Neuronal stem cell (in vitro differentiated cells): ENCODE measurements around the gene PLGRKT.

Experiments
- DNase-seq: peaks from one replicate; pipeline ENCODE4 v3.0.0-alpha.2; 2013; ENCODE audit warnings: low spot score
- H2AFZ ChIP-seq: one replicate; pipeline ENCODE4 v1.6.1; 2013; ENCODE audit warnings: mild to moderate bottlenecking, low read length, inconsistent platforms
- H2AK5ac ChIP-seq: 2 replicates; pipeline ENCODE4 v1.6.1; 2013; ENCODE audit warnings: low read depth, mild to moderate bottlenecking, inconsistent platforms, low read length, moderate library complexity, mixed read lengths
- H2BK120ac ChIP-seq: 2 replicates; pipeline ENCODE4 v1.6.1; 2013; ENCODE audit warnings: low read depth, mild to moderate bottlenecking, inconsistent platforms, low read length, moderate library complexity, mixed read lengths
- H2BK12ac ChIP-seq: one replicate; pipeline ENCODE4 v1.6.1; 2013; ENCODE audit warnings: low read length, inconsistent platforms
- H2BK15ac ChIP-seq: 2 replicates; pipeline ENCODE4 v1.6.1; 2013; ENCODE audit warnings: mild to moderate bottlenecking, low read length, inconsistent platforms, mixed read lengths
- H2BK5ac ChIP-seq: one replicate; pipeline ENCODE4 v1.6.1; 2013; ENCODE audit warnings: inconsistent platforms, mild to moderate bottlenecking, low read length, moderate library complexity
- H3K14ac ChIP-seq: one replicate; pipeline ENCODE4 v1.6.1; 2013; ENCODE audit warnings: low read length, inconsistent platforms
- H3K18ac ChIP-seq: 2 replicates; pipeline ENCODE4 v1.6.1; 2013; ENCODE audit warnings: low read length, inconsistent platforms
- H3K23ac ChIP-seq: 2 replicates; pipeline ENCODE4 v1.6.1; 2013; ENCODE audit warnings: low read depth, mild to moderate bottlenecking, mixed read lengths, low read length, inconsistent platforms; ENCODE audit not compliant: poor library complexity
- H3K27ac ChIP-seq: replicated peaks from 3 replicates; pipeline ENCODE4 v1.5.1; 2013; ENCODE audit warnings: low read length, inconsistent platforms
- H3K27me3 ChIP-seq, 3 experiments: 2 replicates each; pipeline ENCODE4 v1.6.1; 2013; ENCODE audit warnings: low read length in 3 of 3, mild to moderate bottlenecking in 2 of 3, inconsistent platforms in 1 of 3, low read depth in 1 of 3, mixed read lengths in 1 of 3, moderate library complexity in 1 of 3; ENCODE audit not compliant: control insufficient read depth in 3 of 3, insufficient read depth in 3 of 3
- H3K36me3 ChIP-seq, 2 donors: replicated peaks in 1 of 2; 2 replicates each; pipeline ENCODE4 v1.6.1; 2013; ENCODE audit warnings: low read length in 2 of 2; ENCODE audit not compliant: control insufficient read depth in 2 of 2, insufficient read depth in 2 of 2
- H3K4ac ChIP-seq: 2 replicates; pipeline ENCODE4 v1.6.1; 2013; ENCODE audit warnings: inconsistent platforms, mild to moderate bottlenecking, low read length, moderate library complexity
- H3K4me1 ChIP-seq, 2 donors: 1 replicate in 1 of 2; 2 replicates in 1 of 2; pipeline ENCODE4 v1.6.1; 2013; ENCODE audit warnings: low read length in 2 of 2, low read depth in 1 of 2; ENCODE audit not compliant: control insufficient read depth in 2 of 2, insufficient read depth in 1 of 2
- H3K4me2 ChIP-seq: one replicate; pipeline ENCODE4 v1.6.1; 2013; ENCODE audit warnings: mild to moderate bottlenecking, low read length, inconsistent platforms; ENCODE audit not compliant: insufficient read depth, poor library complexity, severe bottlenecking
- H3K4me3 ChIP-seq, 2 donors: 2 replicates each; pipeline ENCODE4 v1.5.1; 2013; ENCODE audit warnings: low read length in 2 of 2, mild to moderate bottlenecking in 2 of 2, inconsistent platforms in 1 of 2, moderate library complexity in 1 of 2
- H3K79me1 ChIP-seq: one replicate; pipeline ENCODE4 v1.6.1; 2013; ENCODE audit warnings: low read depth, mild to moderate bottlenecking, inconsistent platforms, low read length, moderate library complexity
- H3K9ac ChIP-seq: one replicate; pipeline ENCODE4 v1.6.1; 2013; ENCODE audit warnings: mild to moderate bottlenecking, low read depth, low read length, inconsistent platforms; ENCODE audit not compliant: poor library complexity
- H3K9me3 ChIP-seq, 2 donors: replicated peaks in 1 of 2; 2 replicates each; pipeline versions ENCODE3 to v1.6.1; 2013; ENCODE audit warnings: low read length in 2 of 2, mild to moderate bottlenecking in 2 of 2, inconsistent platforms in 1 of 2, low read depth in 1 of 2, mixed read lengths in 1 of 2, moderate library complexity in 1 of 2; ENCODE audit not compliant: control insufficient read depth in 2 of 2, insufficient read depth in 1 of 2
- H4K8ac ChIP-seq: one replicate; pipeline ENCODE4 v1.6.1; 2013; ENCODE audit warnings: low read depth, mild to moderate bottlenecking, inconsistent platforms, low read length, moderate library complexity
- H4K91ac ChIP-seq: one replicate; pipeline ENCODE4 v1.6.1; 2013; ENCODE audit warnings: low read length, low read depth, mild to moderate bottlenecking, inconsistent platforms; ENCODE audit not compliant: poor library complexity
- WGBS, 2 donors: extraction: QIAGEN DNeasy Blood & Tissue Kit; methylation state at CpG; one replicate each; pipeline ENCODE4 v1.1.7; 2013; ENCODE audit warnings: missing lambda C conversion rate in 2 of 2, mixed read lengths in 1 of 2; ENCODE audit not compliant: insufficient read length in 2 of 2, insufficient replicate concordance in 1 of 2; ENCODE audit errors: extremely low coverage in 2 of 2; 5-methylcytosine and 5-hydroxymethylcytosine counted together

Gene PLGRKT

GRCh38 chr9:5482194-5482593 is 44.5 kb upstream of the PLGRKT start:
- WGBS, 2 donors, result no CpG with 5 or more reads among the region's 8 CpGs
- Histone ChIP-seq H3K18ac (no peak overlapping the region), H4K8ac (no peak overlapping the region), H2AFZ (no peak overlapping the region), H3K36me3 (no peaks in the 10 kb centered on the region), H3K27ac (no peak overlapping the region), H2BK5ac (no peak overlapping the region), H3K79me1 (no peaks in the 10 kb centered on the region), H3K27me3 (no peaks in the 10 kb centered on the region), H3K23ac (no peak overlapping the region), H3K9me3 (no peaks in the 10 kb centered on the region), H4K91ac (no peak overlapping the region), H3K4me1 (no peaks in the 10 kb centered on the region), H2BK120ac (no peak overlapping the region), H2AK5ac (no peak overlapping the region), H3K4me3 (no peak overlapping the region), H3K9ac (no peak overlapping the region), H3K4me2 (no peak overlapping the region), H3K14ac (no peak overlapping the region), H3K4ac (no peak overlapping the region), H2BK12ac (no peak overlapping the region), H2BK15ac (no peak overlapping the region)
- no peak for DNase-seq

GRCh38 chr9:5481322-5482040 is 43.8 kb upstream of the PLGRKT start:
- no peak overlapping the region for H3K18ac ChIP-seq
- H3K36me3 ChIP-seq, result no peaks in the 10 kb centered on the region
- H2AFZ ChIP-seq, result no peak overlapping the region
- no peak overlapping the region for H3K4ac ChIP-seq
- no peak for DNase-seq
- H2BK120ac ChIP-seq, result no peak overlapping the region
- H2BK5ac ChIP-seq, result no peak overlapping the region
- no peak overlapping the region for H3K4me3 ChIP-seq
- H3K79me1 ChIP-seq, result no peaks in the 10 kb centered on the region
- no peak overlapping the region for H3K23ac ChIP-seq
- H2BK15ac ChIP-seq, result no peak overlapping the region
- no peak overlapping the region for H3K9ac ChIP-seq
- H3K4me2 ChIP-seq, result no peak overlapping the region
- no peaks in the 10 kb centered on the region for H3K27me3 ChIP-seq
- H4K91ac ChIP-seq, result no peak overlapping the region
- no peaks in the 10 kb centered on the region for H3K4me1 ChIP-seq
- no peaks in the 10 kb centered on the region for H3K9me3 ChIP-seq
- no peak overlapping the region for H3K27ac ChIP-seq
- H2BK12ac ChIP-seq, result no peak overlapping the region
- no peak overlapping the region for H4K8ac ChIP-seq
- H2AK5ac ChIP-seq, result no peak overlapping the region
- no peak overlapping the region for H3K14ac ChIP-seq
- whole genome bisulfite sequencing, 2 donors, result no CpG with 5 or more reads among the region's 5 CpGs

- Histone ChIP-seq H4K8ac (no peak overlapping the region), H3K9ac (no peak overlapping the region), H2BK15ac (no peak overlapping the region), H3K79me1 (no peaks in the 10 kb centered on the region), H3K27ac (no peak overlapping the region), H3K27me3 (no peaks in the 10 kb centered on the region), H2BK12ac (no peak overlapping the region), H3K9me3 (no peaks in the 10 kb centered on the region), H3K14ac (no peak overlapping the region), H2BK120ac (no peak overlapping the region), H2AFZ (no peak overlapping the region), H3K4me3 (no peak overlapping the region), H3K18ac (no peak overlapping the region), H3K36me3 (no peaks in the 10 kb centered on the region), H3K4me2 (no peak overlapping the region), H2AK5ac (no peak overlapping the region), H2BK5ac (no peak overlapping the region), H3K23ac (no peak overlapping the region), H3K4me1 (no peaks in the 10 kb centered on the region), H4K91ac (no peak overlapping the region), H3K4ac (no peak overlapping the region)
- no CpG with 5 or more reads among the region's 4 CpGs for WGBS, 2 donors
- no peak for DNase-seq
These were observed 43.2 kb upstream of the PLGRKT start for GRCh38 chr9:5480919-5481318.

- Histone ChIP-seq H2BK5ac (no peak overlapping the region), H2AK5ac (no peak overlapping the region), H3K23ac (no peak overlapping the region), H4K91ac (no peak overlapping the region), H3K9ac (no peak overlapping the region), H3K4me3 (no peak overlapping the region), H3K9me3 (no peaks in the 10 kb centered on the region), H3K4me2 (no peak overlapping the region), H3K14ac (no peak overlapping the region), H3K27me3 (no peaks in the 10 kb centered on the region), H2AFZ (no peak overlapping the region), H3K4me1 (no peaks in the 10 kb centered on the region), H4K8ac (no peak overlapping the region), H3K36me3 (no peaks in the 10 kb centered on the region), H3K18ac (no peak overlapping the region), H2BK120ac (no peak overlapping the region), H2BK12ac (no peak overlapping the region), H3K4ac (no peak overlapping the region), H3K27ac (no peak overlapping the region), H3K79me1 (no peaks in the 10 kb centered on the region), H2BK15ac (no peak overlapping the region)
- no peak for DNase-seq
- no CpG with 5 or more reads among the region's 3 CpGs for WGBS, 2 donors
These were observed 42.4 kb upstream of the PLGRKT start for GRCh38 chr9:5479994-5480694.
